Stimulated activated CD4-positive, alpha-beta T cell treated with anti-CD3 and anti-CD28 coated beads, Interleukin-4, amount 100 ng/mL, for 24 hours (primary cell): ENCODE results near the gene MAP1B.

ENCODE experiments used
- DNase-seq: peaks from one replicate; pipeline ENCODE4 v3.0.0-alpha.2; 2020

Gene MAP1B

DNA sequence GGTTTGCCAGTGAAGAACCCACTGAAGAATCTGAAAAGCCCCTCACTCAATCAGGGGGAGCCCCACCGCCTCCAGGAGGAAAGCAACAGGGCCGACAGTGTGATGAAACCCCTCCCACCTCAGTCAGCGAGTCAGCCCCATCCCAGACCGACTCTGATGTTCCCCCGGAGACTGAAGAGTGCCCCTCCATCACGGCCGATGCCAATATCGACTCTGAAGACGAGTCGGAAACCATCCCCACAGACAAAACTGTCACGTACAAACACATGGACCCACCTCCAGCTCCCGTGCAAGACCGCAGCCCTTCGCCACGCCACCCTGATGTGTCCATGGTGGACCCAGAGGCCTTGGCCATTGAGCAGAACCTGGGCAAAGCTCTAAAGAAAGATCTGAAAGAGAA is 92.4 kb downstream of the MAP1B start:
- DNase-seq: no peak

DNA sequence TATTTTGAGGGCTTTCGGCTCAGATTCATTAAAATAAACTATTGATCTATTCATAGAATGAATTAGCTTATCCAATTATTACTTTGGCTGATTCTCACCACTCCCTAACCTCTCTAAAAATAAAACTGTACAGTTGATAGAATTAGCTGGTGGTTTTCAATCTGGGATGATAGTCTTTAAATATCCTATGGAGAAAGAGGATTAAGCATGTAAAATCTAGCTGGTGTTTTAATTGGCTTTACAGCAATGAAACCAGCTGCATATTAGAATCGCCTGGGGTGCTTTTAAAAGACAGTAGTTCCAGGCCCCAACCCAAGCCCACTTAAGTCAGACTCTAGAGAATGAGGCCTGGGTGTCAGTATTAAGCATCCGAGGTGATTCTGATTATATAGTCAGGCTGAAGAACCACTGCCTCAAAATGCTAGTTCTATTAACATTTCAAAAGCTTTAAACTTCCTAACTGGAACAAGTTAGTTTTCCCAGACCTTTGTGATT is 95.1 kb downstream of the MAP1B start:
- DNase-seq: no peak

DNA sequence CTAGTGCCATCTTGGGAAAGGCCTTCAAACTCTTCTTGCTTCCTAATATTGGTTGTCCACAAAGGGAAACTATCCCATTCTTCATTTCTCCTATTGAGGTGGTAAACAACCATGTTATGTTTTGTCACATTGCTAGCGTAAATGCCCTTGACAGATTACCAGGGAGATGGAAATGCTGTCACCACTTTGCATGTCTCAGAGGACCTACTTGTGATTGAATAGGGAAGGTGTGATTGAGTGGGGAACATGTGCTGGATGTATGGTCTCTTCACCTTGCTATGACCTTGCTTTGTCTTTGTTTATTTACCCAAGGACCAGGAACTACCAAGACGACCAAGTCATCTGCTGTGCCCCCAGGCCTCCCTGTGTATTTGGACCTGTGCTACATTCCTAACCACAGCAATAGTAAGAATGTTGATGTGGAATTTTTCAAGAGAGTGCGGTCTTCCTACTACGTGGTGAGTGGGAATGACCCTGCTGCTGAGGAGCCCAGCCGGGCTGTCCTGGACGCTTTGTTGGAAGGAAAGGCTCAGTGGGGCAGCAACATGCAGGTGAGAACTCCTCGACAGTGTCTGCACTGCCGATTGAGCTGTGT is 96.1 kb downstream of the MAP1B start:
- DNase-seq: no peak

DNA sequence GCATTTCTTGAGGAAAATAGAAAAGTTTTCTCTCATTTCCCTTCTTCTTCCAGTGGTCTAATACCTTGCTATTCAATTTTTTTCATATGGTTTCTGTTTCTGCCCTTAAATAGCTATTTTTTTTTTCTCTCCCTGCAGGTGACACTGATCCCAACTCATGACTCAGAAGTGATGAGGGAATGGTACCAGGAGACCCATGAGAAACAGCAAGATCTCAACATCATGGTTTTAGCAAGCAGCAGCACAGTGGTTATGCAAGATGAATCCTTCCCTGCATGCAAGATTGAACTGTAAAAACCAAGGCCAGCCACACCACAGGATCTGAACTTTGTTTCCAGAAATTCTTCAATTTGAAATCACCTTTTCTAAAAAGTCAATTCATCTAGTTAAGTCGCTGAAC is 97.7 kb downstream of the MAP1B start:
- DNase-seq: no peak

GRCh38 chr5:72205431-72206009 is 98.2 kb downstream of the MAP1B start:
- no peak for DNase-seq

GRCh38 chr5:72206160-72206559 is 98.9 kb downstream of the MAP1B start:
- DNase-seq: no peak

GRCh38 chr5:72206994-72207393 is 99.7 kb downstream of the MAP1B start:
- no peak for DNase-seq

- no peak for DNase-seq
These were observed 101.2 kb downstream of the MAP1B start for GRCh38 chr5:72208324-72208926.

GRCh38 chr5:72209147-72210115 is 102.2 kb downstream of the MAP1B start:
- DNase-seq: no peak

DNA sequence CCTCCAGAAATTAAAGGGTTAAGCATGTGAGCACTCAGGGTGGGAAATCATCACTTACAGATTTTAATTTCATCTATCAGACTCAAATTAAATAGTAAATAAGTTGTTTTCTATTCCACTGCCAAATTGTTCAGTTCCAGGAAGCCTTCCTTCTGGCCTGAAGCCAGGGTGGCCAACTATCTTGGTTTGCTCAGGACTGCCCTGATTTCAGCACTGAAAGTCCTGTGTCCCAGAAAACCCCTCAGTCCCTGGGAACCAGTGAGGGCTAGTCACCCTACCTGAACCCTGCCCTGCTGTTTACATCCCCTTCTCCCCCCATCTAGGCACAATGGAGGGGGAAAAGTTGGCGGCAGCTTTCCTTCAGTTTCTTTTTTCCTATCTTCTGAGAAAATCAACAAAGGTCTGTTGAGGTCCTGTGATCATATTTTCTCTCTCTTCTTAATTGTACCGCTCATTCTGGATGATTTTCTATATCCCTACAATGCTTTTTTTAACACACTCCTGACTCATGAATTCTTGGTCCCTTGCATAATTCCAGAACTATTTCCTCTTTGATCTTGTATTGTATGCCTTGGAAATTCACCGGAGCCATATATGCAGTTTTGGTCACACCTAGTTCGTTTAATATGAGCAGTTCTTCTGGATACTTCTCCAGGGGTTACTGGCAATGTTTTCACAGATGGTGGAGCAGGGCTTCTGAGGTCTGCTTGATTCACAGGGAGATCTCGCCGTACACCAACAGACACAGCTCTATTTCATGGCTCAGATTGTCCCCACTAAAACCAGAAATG is 103.8 kb downstream of the MAP1B start:
- no peak for DNase-seq

- no peak for DNase-seq
These were observed 104.9 kb downstream of the MAP1B start for GRCh38 chr5:72212171-72212570.

DNA sequence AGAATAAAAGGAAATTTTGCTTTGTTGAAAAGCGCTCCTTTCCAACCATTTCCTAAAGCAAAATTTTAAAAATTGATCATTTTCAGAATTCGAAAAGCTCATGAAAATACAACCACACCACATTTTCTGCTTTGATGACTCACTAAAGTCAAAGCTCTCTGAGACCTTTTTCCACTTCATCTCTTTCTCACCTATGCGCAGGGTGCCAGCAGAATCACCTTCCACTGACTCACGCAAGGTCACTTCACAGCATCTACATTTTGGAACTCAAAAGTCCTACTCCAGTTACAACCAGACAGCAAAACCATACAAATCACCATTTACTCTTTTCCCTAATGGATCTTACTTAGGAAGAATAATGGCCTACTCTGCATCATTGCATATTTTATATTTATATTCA is 106.2 kb downstream of the MAP1B start:
- no peak for DNase-seq

DNA sequence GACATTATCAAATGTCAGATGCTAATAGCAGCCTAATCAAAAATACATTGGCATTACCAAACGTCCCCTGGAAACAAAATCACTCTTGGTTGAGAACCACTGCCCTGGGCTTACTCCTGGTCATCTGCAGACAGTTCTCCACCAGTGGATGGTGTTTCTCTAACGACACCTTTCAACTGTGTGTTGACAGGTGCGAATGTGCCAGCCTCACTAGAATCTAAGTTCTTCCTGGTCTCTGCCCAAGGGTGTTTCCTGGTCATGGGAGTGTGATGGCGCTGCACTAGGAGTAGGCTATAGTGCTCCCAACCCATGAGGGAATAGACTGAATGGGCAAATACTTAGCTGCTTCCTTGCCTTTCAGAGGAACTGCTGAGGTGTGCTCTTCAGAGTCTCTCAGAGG is 106.9 kb downstream of the MAP1B start:
- DNase-seq: no peak

DNA sequence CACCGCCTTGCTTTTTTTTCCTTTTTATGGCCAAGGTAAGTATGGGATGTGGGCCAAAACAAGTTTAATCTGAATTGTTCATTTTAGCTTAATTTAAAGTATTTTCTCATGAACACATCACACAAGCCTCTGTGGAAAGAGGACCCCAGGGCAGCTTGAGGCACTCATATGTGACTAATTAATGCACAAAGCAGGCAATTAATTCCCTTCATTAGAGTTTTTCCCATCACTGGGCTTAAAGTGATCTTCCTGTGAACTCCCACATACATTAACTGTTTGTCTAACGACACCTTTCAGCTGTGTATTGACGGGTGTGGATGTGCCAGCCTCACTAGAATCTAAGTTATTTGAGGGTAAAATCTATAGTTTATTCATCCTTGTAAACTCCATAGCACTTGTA is 109.5 kb downstream of the MAP1B start:
- DNase-seq: no peak

GRCh38 chr5:72221099-72221498 is 113.8 kb downstream of the MAP1B start:
- no peak for DNase-seq

- DNase-seq: no peak
These were observed 114.3 kb downstream of the MAP1B start for GRCh38 chr5:72221541-72221940.

DNA sequence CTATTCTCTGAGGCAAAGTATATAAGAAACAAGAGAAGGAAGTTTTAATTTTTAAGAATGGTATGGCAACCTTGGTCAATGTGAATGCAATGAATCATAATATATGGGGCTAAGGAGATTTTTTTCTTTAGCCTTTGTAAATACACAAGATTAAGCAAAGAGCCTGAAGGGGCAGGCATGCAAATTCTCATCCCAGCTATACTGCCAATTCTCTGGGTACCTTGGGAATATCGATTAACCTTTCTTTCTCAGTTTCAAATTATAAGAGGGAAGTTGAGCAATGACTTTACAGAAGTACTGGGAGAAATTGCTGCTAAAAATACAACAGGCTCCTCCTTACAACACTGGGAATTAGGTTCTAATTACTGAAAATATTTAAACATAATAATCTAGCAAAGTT is 115.2 kb downstream of the MAP1B start:
- DNase-seq: no peak

DNA sequence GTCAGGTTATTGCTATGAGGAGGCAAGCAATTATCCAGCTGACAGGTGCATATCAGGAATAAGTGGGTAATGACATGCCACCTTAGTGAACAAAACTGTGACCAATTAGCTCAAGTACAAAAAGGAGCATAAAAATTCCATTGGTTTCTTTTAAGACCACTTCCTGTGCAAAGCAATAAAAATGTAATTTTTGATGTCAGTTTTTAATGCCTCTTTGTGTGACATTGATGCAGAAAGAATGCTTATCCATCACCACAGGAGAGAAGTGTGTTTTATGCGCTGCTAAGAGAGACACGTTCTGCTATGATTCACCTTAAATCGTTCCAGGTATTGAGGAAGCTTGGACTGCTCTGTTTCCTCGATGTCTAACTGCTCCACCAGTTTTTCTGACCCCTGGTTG is 116.1 kb downstream of the MAP1B start:
- DNase-seq: no peak

DNA sequence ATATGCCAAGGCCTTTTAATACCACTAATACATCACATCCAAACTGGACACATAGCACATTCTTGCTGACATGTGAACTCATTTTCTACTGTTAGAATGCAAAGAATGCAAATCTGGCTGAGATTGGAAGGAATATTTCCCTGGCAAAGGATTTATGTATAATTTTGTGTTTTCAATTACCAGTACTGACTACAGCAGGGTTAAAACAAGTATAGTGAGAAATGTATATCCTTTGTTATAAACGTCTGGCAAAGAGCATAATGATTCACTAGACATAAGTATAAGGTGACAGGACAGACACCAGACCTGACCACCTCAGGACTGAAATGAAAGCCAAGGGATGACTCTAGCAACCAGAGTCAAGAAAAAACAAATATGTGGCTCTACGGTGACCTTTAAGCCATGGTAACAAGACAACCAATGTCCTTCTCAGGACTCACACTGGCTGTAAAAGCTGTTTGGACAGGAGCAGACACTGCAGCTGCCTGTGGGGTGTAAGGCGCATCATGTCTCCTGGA is 117.7 kb downstream of the MAP1B start:
- no peak for DNase-seq

GRCh38 chr5:72225741-72226140 is 118.5 kb downstream of the MAP1B start:
- no peak for DNase-seq

DNA sequence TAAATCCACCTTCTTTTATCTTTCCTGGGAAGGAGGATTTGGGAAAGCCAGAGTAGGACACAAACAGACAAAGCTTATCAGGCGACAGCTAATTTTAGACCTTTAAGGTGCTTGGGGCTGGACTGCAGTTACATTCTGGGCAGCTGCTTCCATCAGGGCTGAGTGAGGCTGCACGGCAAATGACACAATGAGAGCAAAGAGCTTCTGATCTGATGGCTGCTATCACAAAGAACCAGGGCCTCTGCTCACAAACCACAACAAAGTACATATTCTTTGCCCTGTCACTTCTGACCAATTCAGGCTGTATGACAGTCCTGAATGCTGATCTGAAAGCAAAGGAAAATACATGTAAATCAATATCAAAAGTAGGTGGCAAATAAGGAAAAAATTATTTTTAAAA is 119.7 kb downstream of the MAP1B start:
- DNase-seq: no peak

GRCh38 chr5:72228960-72229359 is 121.7 kb downstream of the MAP1B start:
- DNase-seq: no peak
